Measurements from ENCODE around the gene BAIAP2.

BAIAP2 gene

GRCh38 chr17:81092518-81093095 is 57.7 kb downstream of the BAIAP2 start:
- no peak for DNase-seq

GRCh38 chr17:81093619-81094508 is 58.9 kb downstream of the BAIAP2 start:
- DNase-seq, result no peak

GRCh38 chr17:81094509-81095382 is 59.8 kb downstream of the BAIAP2 start:
- peak; percentile 87 for DNase-seq

GRCh38 chr17:81095383-81095762 is 60.4 kb downstream of the BAIAP2 start:
- peak; percentile 32 for DNase-seq

- DNase-seq, result no peak
These were observed 61.8 kb downstream of the BAIAP2 start for GRCh38 chr17:81096741-81097133.

- peak; percentile 47 for DNase-seq
These were observed 62.4 kb downstream of the BAIAP2 start for GRCh38 chr17:81097134-81097942.

GRCh38 chr17:81097943-81098308 is 63.0 kb downstream of the BAIAP2 start:
- DNase-seq, result no peak

GRCh38 chr17:81099888-81100287 is 64.9 kb downstream of the BAIAP2 start:
- no peak for DNase-seq

- no peak for DNase-seq
These were observed 65.7 kb downstream of the BAIAP2 start for GRCh38 chr17:81100668-81101067.

- DNase-seq, result peak; percentile 87
These were observed 66.8 kb downstream of the BAIAP2 start for GRCh38 chr17:81101614-81102306.

- no peak for DNase-seq
These were observed 67.4 kb downstream of the BAIAP2 start for GRCh38 chr17:81102352-81102751.

GRCh38 chr17:81102869-81103268 is 67.9 kb downstream of the BAIAP2 start:
- DNase-seq, result no peak

- no peak for DNase-seq
These were observed 68.4 kb downstream of the BAIAP2 start for GRCh38 chr17:81103379-81103778.

- no peak for DNase-seq
These were observed 71.8 kb downstream of the BAIAP2 start for GRCh38 chr17:81106716-81107115.

- no peak for DNase-seq
These were observed 73.3 kb downstream of the BAIAP2 start for GRCh38 chr17:81108220-81108619.

- no peak for DNase-seq
These were observed 75.0 kb downstream of the BAIAP2 start for GRCh38 chr17:81109957-81110356.

- no peak for DNase-seq
These were observed 75.6 kb downstream of the BAIAP2 start for GRCh38 chr17:81110488-81111040.

- no peak for DNase-seq
These were observed 76.1 kb downstream of the BAIAP2 start for GRCh38 chr17:81111066-81111465.

- no peak for DNase-seq
These were observed 77.5 kb downstream of the BAIAP2 start for GRCh38 chr17:81112450-81112849.

GRCh38 chr17:81113158-81113724 is 78.3 kb downstream of the BAIAP2 start:
- no peak for DNase-seq

- no peak for DNase-seq
These were observed 79.6 kb downstream of the BAIAP2 start for GRCh38 chr17:81114351-81115093.
